Measurements from ENCODE around the gene MRPS5. TPM values are rescaled to one million over a fixed set of nuclear protein-coding genes. Genes with fewer than 3 reads are reported as not detected.

MRPS5 gene
- polyA plus RNA-seq, 4 donors, result 63.0 to 75.7 (median 63.7) TPM

GRCh38 chr2:95091885-95092555, 29.6 kb downstream of the MRPS5 start:
- no peak for DNase-seq (ENCODE audit: low read depth in 4 of 4, low spot score in 3 of 4)

GRCh38 chr2:95087379-95087778, 34.2 kb downstream of the MRPS5 start:
- no peak for DNase-seq (ENCODE audit: low read depth in 4 of 4, low spot score in 3 of 4)

- DNase-seq (ENCODE audit: low read depth in 4 of 4, low spot score in 3 of 4), result no peak
Measured at GRCh38 chr2:95086017-95086416, 35.6 kb downstream of the MRPS5 start.

DNA sequence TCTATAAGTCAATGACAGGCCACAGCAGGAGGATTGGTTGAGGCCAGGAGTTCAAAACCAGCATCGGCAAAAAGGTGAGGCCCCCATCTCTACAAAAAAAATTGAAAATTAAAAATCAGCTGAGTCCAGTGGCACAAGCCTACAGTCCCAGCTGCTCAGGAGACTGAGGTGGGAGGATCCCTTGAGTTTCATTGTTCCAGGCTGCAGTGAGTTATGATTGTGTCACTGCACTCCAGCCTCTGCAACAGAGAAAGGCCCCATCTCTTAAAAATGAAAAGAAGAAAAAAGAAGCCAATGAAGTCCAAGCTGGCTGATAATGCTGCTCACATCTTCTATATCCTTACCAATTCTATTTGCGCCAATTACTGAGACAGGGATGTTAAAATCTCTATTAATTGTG, 39.1 kb downstream of the MRPS5 start:
- no peak for DNase-seq (ENCODE audit: low read depth in 4 of 4, low spot score in 3 of 4)

GRCh38 chr2:95079199-95079683, 42.4 kb downstream of the MRPS5 start:
- no peak for DNase-seq (ENCODE audit: low read depth in 4 of 4, low spot score in 3 of 4)

GRCh38 chr2:95077861-95078603, 43.6 kb downstream of the MRPS5 start:
- no peak for DNase-seq (ENCODE audit: low read depth in 4 of 4, low spot score in 3 of 4)

GRCh38 chr2:95077530-95077825, 44.1 kb downstream of the MRPS5 start:
- DNase-seq (ENCODE audit: low read depth in 4 of 4, low spot score in 3 of 4), result no peak

DNA sequence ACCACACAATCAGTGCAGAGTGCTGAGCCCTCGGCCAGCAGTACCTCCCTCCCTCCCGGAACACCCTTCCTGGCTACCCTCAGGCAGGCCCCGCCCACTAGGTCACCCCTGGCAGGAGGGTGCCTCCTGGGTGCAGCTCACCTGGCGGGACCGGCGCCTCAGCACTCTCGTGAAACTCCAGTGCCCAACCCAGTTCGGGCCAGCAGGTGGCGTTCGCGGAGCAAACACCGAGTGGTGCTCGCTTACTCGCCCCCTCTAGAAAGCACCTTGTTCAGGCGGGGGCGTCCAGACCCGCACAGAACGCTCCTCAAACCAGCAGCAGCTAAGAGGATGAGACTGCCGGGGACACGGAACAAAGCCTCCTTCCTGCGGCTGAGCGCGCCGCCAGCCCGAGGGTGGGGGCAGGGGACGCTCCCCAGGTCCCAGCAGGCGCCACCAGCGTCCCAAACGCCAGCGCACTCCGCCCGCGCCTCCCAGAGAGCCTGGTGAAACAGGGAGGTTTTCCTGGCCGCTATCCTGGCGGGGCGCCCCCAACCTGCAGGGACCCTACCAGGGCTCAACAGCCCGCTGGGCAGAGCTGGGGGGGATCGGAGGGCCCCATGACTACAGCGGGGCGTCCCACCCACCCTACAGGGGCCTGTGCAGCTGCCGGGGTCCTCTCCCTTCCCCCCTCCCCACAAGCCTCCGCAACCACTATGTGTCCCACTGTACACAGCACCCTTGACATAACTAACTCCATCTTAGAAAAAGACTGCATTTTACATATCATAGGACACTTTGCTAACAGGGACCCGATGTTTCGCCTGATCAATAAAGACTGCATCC, 44.7 kb downstream of the MRPS5 start:
- peak; percentile 59 to 77 (median 66) for DNase-seq (ENCODE audit: low read depth in 4 of 4, low spot score in 3 of 4)

DNA sequence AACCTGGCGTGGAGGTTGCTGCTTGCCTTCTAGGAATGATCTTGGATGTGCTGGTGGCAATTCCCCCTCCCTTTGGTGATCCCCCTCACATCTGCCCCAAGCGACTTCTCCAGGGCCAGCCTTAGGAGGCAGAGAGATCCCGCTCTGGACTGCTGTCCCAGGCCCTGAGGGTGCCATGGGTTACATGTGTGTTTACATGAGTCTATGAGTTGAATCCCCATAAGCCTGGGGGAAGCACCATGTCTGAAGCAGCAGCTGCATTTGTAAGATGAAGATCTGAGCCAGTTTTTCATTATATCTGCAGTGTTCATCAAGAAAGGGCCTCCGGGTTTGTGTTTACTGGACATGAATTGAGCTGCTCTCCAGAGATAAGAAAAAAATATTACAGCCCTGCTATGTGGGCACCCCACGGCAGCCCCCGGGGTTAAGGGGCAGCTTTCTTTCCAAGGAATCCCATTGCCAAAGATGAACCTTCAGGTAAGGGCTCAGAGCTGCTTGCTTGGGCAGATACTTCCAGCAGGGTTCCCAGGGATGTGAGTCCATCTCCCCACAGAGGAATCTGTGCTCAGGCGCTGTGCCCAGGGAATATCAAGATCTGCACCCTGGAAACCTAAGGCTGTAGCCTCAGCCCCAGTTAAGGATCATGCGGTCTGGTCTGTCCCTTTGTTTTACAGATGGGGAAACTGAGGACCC, 46.0 kb downstream of the MRPS5 start:
- DNase-seq (ENCODE audit: low read depth in 4 of 4, low spot score in 3 of 4), result no peak

DNA sequence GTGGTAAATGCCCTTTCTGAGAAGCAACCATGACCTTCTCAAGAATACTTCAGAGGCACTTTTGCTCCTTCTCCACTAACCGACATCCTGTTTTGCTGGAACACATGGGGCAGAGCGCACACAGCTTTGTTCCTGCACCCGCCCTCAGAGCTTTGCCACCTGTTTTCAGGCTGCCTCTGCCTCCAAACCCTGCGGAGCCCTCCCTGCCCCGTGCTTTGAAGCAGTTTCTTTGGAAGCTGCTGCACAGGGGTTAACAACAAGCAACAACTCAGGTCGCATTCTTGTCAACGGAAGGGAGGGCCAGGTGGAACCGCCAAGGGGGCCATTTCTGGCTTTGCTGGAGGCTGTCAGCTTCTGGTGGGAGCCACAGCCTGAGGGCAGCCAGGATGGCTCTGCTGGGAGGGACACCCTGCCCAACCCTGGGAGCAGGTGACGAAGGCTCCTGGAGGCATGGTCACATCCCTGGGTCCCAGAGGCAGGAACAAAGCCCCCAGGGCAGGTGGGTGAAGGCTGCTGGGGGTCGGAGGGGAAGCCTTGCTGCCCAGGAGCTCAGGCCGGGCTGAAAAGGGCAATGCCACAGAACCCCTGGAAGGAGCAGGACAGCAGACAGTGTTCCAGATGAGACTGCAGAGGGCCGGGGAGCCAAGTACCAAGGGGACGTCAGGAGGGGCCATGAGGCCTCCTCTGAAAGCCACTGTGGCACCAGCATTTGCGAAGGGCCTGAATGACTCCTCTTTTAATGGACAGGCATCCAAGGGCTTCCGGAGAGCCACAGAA, 46.8 kb downstream of the MRPS5 start:
- DNase-seq (ENCODE audit: low read depth in 4 of 4, low spot score in 3 of 4), result no peak

DNA sequence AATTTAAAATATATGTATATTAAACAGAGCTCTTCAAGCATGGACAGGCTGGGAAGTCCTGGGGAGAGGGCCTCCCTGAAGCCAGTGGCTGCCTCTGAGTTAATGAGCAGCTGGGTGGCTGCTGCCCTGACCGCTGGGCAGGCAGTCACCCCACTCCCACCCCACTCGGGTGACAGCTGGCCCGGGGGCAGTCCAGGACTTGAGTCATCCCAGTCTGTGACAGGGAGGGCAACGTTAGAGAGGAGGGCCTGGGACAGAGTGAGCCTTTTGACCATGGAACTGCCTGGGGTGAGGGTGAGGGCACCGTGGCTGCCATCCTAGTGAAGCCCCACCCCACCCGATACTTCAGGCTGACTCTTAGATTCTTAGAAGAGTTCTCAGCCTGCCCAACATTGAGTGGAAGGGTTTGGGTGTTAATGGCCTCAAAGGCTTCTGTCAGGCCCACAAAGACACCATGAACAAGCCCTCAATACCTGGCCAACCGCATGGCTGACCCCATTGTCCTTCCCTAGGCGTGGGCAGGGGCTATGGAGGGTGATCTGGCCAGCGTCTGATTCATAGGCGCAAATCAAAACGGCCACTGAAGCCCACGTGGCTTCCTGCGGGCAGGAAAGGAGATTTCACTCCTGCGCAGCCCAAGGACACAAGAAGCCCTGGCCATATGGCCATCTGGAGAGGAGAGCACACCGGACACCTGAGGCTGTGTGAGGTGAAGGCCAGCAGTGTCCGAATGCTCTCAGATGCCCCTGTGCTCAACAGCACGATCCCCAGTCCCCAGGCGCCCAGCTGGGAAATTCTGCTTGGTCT, 47.5 kb downstream of the MRPS5 start:
- no peak for DNase-seq (ENCODE audit: low read depth in 4 of 4, low spot score in 3 of 4)

DNA sequence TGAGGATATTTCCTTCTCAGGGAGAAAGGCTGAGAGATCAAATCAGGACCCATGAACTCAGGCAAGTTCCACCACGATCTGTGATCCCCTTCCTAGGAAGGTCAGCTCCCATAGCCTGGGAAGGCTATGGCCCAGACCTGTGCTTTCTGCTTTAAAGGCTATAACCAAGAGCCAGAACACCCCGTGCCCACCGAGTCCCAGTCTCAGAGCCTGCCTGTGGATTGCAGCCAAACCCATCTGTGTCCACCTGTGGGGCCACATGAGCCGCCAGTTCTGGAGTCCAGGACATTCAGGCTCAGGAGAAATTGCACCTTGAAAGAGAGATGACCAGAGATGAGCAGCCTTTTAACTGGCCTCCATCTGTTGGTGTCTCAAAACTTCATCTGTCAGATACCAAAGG, 49.2 kb downstream of the MRPS5 start:
- DNase-seq (ENCODE audit: low read depth in 4 of 4, low spot score in 3 of 4), result no peak

GRCh38 chr2:95071856-95072255, 49.8 kb downstream of the MRPS5 start:
- no peak for DNase-seq (ENCODE audit: low read depth in 4 of 4, low spot score in 3 of 4)

GRCh38 chr2:95069465-95069864, 52.1 kb downstream of the MRPS5 start:
- no peak for DNase-seq (ENCODE audit: low read depth in 4 of 4, low spot score in 3 of 4)

GRCh38 chr2:95068256-95068655, 53.4 kb downstream of the MRPS5 start:
- no peak for DNase-seq (ENCODE audit: low read depth in 4 of 4, low spot score in 3 of 4)

GRCh38 chr2:95063086-95063958, 58.3 kb downstream of the MRPS5 start:
- no peak for DNase-seq (ENCODE audit: low read depth in 4 of 4, low spot score in 3 of 4)

DNA sequence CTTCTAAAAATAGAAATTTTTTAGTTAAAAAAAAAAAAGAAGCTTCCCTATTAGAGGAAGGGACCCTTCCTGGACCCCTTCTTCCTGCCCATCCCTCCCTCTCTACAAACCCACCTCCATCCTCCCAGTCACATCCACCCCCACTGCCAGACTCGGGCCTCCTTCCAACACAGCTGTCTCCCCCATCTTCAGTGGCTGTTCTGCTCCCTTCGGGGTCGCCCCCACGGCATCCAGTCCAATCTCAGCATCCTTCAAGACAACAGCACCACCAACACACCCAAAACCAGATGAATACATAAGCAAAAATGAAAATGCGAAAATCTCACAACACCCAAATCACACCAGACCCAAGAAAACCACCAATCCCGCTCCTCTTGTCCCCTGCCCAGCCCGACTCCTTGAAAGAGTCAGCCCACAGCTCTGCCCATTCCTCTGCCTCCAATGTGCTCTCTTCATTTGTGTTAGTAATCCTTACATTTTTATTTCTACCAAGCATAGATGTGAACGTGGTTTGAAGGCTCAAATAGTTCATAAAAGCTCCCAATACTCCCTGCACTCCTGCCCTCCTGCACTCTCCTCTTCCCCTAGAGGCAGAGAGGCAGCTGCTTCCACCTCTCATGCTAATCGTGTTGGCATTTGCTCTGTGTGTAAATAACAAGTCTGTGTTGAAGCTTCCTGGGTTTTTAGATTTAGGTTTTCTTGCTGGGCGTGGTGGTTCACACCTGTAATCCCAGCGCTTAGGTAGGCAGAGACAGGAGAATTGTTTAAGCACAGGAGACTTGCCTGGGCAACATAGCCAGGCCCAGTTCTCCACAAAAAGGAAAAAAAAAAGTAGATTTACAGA, 59.1 kb downstream of the MRPS5 start:
- no peak for DNase-seq (ENCODE audit: low read depth in 4 of 4, low spot score in 3 of 4)

Measured in right renal pelvis (tissue), 4 donors.